ENCODE measurements around the gene PTTG1IP. TPM values are rescaled to one million over a fixed set of nuclear protein-coding genes. Genes with fewer than 3 reads are reported as not detected.

PTTG1IP gene
- total RNA-seq, 4 donors from 2014 or later, result 256 to 374 (median 309) TPM

GRCh38 chr21:44813727-44814126 is 59.8 kb downstream of the PTTG1IP start:
- 94 to 96% methylated on average over 13 to 18 of the region's 18 CpGs for WGBS, 2 donors
- Histone ChIP-seq H3K36me3 (peaks cover 12 to 15% of the 10 kb centered on the region in 2 donors), H3K4me3 (replicated peaks in 1 of 3) (no peak overlapping the region), H3K27ac (peak overlapping the region in 1 of 3 donors; percentile 37), H3K27me3 (no peaks in the 10 kb centered on the region), H3K9me3 (no peaks in the 10 kb centered on the region), H3K4me1 (peaks cover 18 to 45% of the 10 kb centered on the region in 2 donors)
- TF ChIP-seq CTCF (IDR thresholded peaks at IDR 0.05) (no peak), POLR2A (IDR thresholded peaks at IDR 0.05) (no peak)
- no peak for DNase-seq
- intact Hi-C loops (cut with DNase I), result loop anchor here (10.0 kb wide), 1 partner anchor 121 kb away; no protein-coding TSS in a partner anchor

DNA sequence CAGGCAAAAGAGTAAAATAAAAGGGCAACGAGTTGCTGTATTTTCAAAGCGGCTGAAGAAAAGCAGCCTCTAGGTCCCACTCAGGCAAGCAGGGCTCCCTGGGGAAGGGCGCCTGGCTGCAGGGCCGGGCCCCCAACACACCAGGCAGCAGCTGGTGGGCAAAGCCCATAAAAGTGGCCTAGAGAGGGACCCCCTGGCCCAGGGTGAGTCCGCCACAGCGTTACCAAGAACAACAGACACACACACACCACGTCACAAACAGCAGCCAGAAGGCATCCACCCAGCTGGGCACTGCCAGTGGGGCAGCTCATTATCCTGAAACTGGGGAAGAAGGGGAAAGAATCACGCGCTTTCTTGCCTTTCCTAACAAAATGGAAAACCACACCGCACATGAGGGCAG is 60.3 kb downstream of the PTTG1IP start:
- no peaks in the 10 kb centered on the region for H3K9me3 ChIP-seq
- no peak for DNase-seq
- TF ChIP-seq CTCF (IDR thresholded peaks at IDR 0.05), result no peak
- no peak for TF ChIP-seq POLR2A (IDR thresholded peaks at IDR 0.05)
- peaks cover 14 to 41% of the 10 kb centered on the region in 2 donors for H3K4me1 ChIP-seq
- no peak overlapping the region for H3K27ac ChIP-seq
- H3K27me3 ChIP-seq, result no peaks in the 10 kb centered on the region
- no peak overlapping the region for H3K4me3 ChIP-seq (replicated peaks in 1 of 3)
- intact Hi-C loops (cut with DNase I), result loop anchor here (10.0 kb wide), 1 partner anchor 122 kb away; no protein-coding TSS in a partner anchor
- 93 to 94% methylated on average over 10 of the region's 10 CpGs for WGBS, 2 donors
- H3K36me3 ChIP-seq, result peaks cover 17 to 18% of the 10 kb centered on the region in 2 donors

GRCh38 chr21:44812640-44813039 is 60.9 kb downstream of the PTTG1IP start:
- DNase-seq, result no peak
- Histone ChIP-seq H3K27ac (no peak overlapping the region), H3K36me3 (peaks cover 18 to 22% of the 10 kb centered on the region in 2 donors), H3K4me3 (replicated peaks in 1 of 3) (no peak overlapping the region), H3K27me3 (no peaks in the 10 kb centered on the region), H3K4me1 (peaks cover 14 to 41% of the 10 kb centered on the region in 2 donors), H3K9me3 (no peaks in the 10 kb centered on the region)
- WGBS, 2 donors, result 85 to 87% methylated on average over 14 of the region's 14 CpGs
- TF ChIP-seq CTCF (IDR thresholded peaks at IDR 0.05) (no peak), POLR2A (IDR thresholded peaks at IDR 0.05) (no peak)
- intact Hi-C loops (cut with DNase I), result loop anchor here (10.0 kb wide), 1 partner anchor 122 kb away; no protein-coding TSS in a partner anchor

DNA sequence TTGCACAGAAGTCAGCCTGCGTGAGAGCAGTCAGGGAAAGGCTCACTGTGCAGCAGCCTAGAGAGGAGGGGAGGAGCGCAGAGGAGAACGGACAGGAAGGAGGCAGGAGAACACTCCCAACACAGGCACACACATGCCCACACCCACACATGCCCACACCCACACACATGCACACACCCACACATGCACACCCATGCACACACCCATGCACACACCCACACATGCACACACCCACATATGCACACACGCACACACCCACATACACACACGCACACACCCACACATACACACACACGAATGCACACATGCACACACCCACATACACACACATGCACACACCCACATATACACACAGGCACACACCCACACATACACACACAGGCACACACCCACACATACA is 62.7 kb downstream of the PTTG1IP start:
- WGBS, 2 donors, result 95 to 97% methylated on average over 6 of the region's 6 CpGs
- TF ChIP-seq CTCF (IDR thresholded peaks at IDR 0.05) (no peak), POLR2A (IDR thresholded peaks at IDR 0.05) (no peak)
- Histone ChIP-seq H3K4me1 (peaks cover 9 to 26% of the 10 kb centered on the region in 2 donors), H3K4me3 (replicated peaks in 1 of 3) (no peak overlapping the region), H3K27me3 (no peaks in the 10 kb centered on the region), H3K27ac (no peak overlapping the region), H3K36me3 (peaks cover 32 to 37% of the 10 kb centered on the region in 2 donors), H3K9me3 (no peaks in the 10 kb centered on the region)
- no peak for DNase-seq
- intact Hi-C loops (cut with DNase I), result loop anchor here (10.0 kb wide), 1 partner anchor 124 kb away; no protein-coding TSS in a partner anchor

DNA sequence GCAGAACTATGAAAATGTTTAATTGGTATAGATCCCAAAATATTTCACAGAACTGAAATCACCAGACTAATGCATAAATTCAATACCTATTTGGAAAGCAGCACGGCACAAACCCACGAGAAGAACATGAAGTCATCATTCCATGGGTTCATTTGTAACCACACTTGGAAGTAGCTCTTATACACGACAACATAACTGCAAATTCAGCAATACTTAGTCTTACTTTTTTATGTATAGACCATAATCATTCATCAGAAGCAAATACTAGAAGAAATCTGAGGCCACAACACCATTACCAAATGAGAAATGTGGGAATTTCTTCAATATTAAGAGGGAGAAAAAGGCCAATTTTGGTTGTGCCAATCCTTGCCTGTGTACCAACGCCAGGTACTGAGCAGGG is 67.6 kb downstream of the PTTG1IP start:
- TF ChIP-seq POLR2A (IDR thresholded peaks at IDR 0.05) (no peak), CTCF (IDR thresholded peaks at IDR 0.05) (no peak)
- intact Hi-C loops (cut with DNase I), result no loop called here
- peaks cover 25 to 44% of the 10 kb centered on the region in 2 donors for H3K36me3 ChIP-seq
- H3K4me3 ChIP-seq (replicated peaks in 1 of 3), result no peak overlapping the region
- H3K9me3 ChIP-seq, result no peaks in the 10 kb centered on the region
- no peak for DNase-seq
- 85 to 90% methylated on average over 4 of the region's 4 CpGs for WGBS, 2 donors
- no peaks in the 10 kb centered on the region for H3K27me3 ChIP-seq
- H3K4me1 ChIP-seq, result peaks cover 7 to 10% of the 10 kb centered on the region in 2 donors
- H3K27ac ChIP-seq, result no peak overlapping the region

Measured in thyroid gland (tissue), 4 donors.